Tibial nerve (tissue), 4 donors: ENCODE measurements around the gene ST8SIA1. TPM values are rescaled to one million over a fixed set of nuclear protein-coding genes. Genes with fewer than 3 reads are reported as not detected.

Source experiments
- DNase-seq, 2 donors: peaks; one replicate each; pipeline ENCODE4 v3.0.0-alpha.2; 2019; ENCODE audit warnings: low spot score in 2 of 2
- H3K27ac ChIP-seq, 4 donors: fragments of 200-600 bp; sonication (generic) in 3 of 4; one replicate each; pipeline ENCODE4 v1.5.1; 2017 to 2019; ENCODE audit warnings: mild to moderate bottlenecking in 1 of 4
- H3K27me3 ChIP-seq, 2 donors: fragments of 200-600 bp; sonication (generic) in 1 of 2; one replicate each; pipeline versions ENCODE4 v1.5.1 to v1.6.0; 2017 to 2019
- H3K36me3 ChIP-seq, 3 donors: fragments of 200-600 bp; sonication (generic); one replicate each; pipeline ENCODE4 v1.5.1; 2018 to 2019
- H3K4me1 ChIP-seq, 4 donors: fragments of 200-600 bp; sonication (generic) in 3 of 4; one replicate each; pipeline ENCODE4 v1.5.1; 2017 to 2019
- H3K4me3 ChIP-seq, 4 donors: fragments of 200-600 bp; sonication (generic) in 3 of 4; one replicate each; pipeline ENCODE4 v1.5.1; 2017 to 2019; ENCODE audit warnings: mild to moderate bottlenecking in 1 of 4, moderate library complexity in 1 of 4
- H3K9me3 ChIP-seq, 4 donors: fragments of 200-600 bp; sonication (generic) in 3 of 4; one replicate each; pipeline ENCODE4 v1.5.1; 2017 to 2019
- EP300 ChIP-seq, 2 donors: sonication (generic); formaldehyde crosslinking; IDR thresholded peaks; one replicate each; pipeline ENCODE4 v1.6.1; 2017; ENCODE audit warnings: antibody characterized with exemption in 2 of 2, mild to moderate bottlenecking in 1 of 2
- POLR2A ChIP-seq, 2 donors: fragments of 450-650 bp; IDR thresholded peaks; one replicate each; pipeline ENCODE4 v1.6.1; 2017; ENCODE audit warnings: antibody characterized with exemption in 2 of 2, mild to moderate bottlenecking in 2 of 2, moderate library complexity in 2 of 2
- WGBS, 2 donors: methylation state at CpG; one replicate each; pipeline ENCODE4 v1.1.5; 2018; 5-methylcytosine and 5-hydroxymethylcytosine counted together
- total RNA-seq, 4 donors: library from RNA; depleted of rRNA; stranded (reverse); fragments of >200 nt; gene quantifications; one replicate each; pipeline ENCODE4 v1.1.0, GENCODE V29; 2016
- TF ChIP-seq, protein P1 (sequence below), 5 experiments: fragments of 200-600 bp in 3 of 5; fragments of 450-650 bp in 2 of 5; sonication (generic) in 3 of 5; IDR thresholded peaks; one replicate each; pipeline ENCODE4 v1.5.1; 2016 to 2019; ENCODE audit warnings: antibody characterized with exemption in 5 of 5, mild to moderate bottlenecking in 3 of 5, moderate library complexity in 2 of 5

ST8SIA1 gene
- total RNA-seq, 4 donors from 2014 or later = 0.63 to 5.1 (median 2.0) TPM

GRCh38 chr12:22250762-22251161, 83.7 kb downstream of the ST8SIA1 start:
- Histone ChIP-seq H3K4me1 (peaks cover 0 to 9% (median 3%) of the 10 kb centered on the region in 4 donors), H3K9me3 (no peaks in the 10 kb centered on the region), H3K4me3 (no peak overlapping the region), H3K27me3 (no peaks in the 10 kb centered on the region), H3K27ac (no peak overlapping the region), H3K36me3 (no peaks in the 10 kb centered on the region)
- no peak for DNase-seq
- WGBS, 2 donors = 79 to 82% methylated on average over 2 of the region's 2 CpGs
- TF ChIP-seq, protein P1, sequence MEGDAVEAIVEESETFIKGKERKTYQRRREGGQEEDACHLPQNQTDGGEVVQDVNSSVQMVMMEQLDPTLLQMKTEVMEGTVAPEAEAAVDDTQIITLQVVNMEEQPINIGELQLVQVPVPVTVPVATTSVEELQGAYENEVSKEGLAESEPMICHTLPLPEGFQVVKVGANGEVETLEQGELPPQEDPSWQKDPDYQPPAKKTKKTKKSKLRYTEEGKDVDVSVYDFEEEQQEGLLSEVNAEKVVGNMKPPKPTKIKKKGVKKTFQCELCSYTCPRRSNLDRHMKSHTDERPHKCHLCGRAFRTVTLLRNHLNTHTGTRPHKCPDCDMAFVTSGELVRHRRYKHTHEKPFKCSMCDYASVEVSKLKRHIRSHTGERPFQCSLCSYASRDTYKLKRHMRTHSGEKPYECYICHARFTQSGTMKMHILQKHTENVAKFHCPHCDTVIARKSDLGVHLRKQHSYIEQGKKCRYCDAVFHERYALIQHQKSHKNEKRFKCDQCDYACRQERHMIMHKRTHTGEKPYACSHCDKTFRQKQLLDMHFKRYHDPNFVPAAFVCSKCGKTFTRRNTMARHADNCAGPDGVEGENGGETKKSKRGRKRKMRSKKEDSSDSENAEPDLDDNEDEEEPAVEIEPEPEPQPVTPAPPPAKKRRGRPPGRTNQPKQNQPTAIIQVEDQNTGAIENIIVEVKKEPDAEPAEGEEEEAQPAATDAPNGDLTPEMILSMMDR (IDR thresholded peaks at IDR 0.05) = no peak
- TF ChIP-seq POLR2A (IDR thresholded peaks at IDR 0.05) (no peak), EP300 (IDR thresholded peaks at IDR 0.05) (no peak)

- WGBS, 2 donors = 73 to 79% methylated on average over 3 of the region's 3 CpGs
- Histone ChIP-seq H3K9me3 (no peaks in the 10 kb centered on the region), H3K4me3 (no peak overlapping the region), H3K27me3 (no peaks in the 10 kb centered on the region), H3K36me3 (no peaks in the 10 kb centered on the region), H3K4me1 (no peaks in the 10 kb centered on the region), H3K27ac (no peak overlapping the region)
- TF ChIP-seq EP300 (IDR thresholded peaks at IDR 0.05) (no peak), POLR2A (IDR thresholded peaks at IDR 0.05) (no peak)
- TF ChIP-seq, protein P1 (IDR thresholded peaks at IDR 0.05) = no peak
- no peak for DNase-seq
Measured at GRCh38 chr12:22248571-22249115, 85.9 kb downstream of the ST8SIA1 start.

DNA sequence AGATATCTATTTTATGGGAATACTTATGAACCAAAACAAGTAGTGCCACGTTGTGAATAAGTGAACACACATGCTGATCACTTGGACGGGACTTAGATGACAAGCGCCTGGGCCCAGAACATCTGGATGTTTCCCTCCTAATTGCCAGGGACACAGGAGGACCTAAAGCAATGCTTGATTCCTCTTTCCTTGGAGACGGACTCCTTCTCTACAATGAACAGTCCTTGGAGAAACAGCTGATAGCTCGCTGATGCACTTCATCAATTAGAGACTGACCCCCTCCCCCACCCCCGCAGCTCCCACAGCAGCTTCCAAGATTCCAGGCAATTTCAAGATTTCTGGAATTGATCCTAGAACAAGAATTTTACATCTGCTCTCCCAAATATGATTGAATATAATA, 86.4 kb downstream of the ST8SIA1 start:
- H3K9me3 ChIP-seq = no peaks in the 10 kb centered on the region
- 72 to 80% methylated on average over 6 of the region's 6 CpGs for WGBS, 2 donors
- no peak overlapping the region for H3K27ac ChIP-seq
- TF ChIP-seq POLR2A (IDR thresholded peaks at IDR 0.05) (no peak), EP300 (IDR thresholded peaks at IDR 0.05) (no peak)
- TF ChIP-seq, protein P1 (IDR thresholded peaks at IDR 0.05) = no peak
- H3K27me3 ChIP-seq = no peaks in the 10 kb centered on the region
- H3K4me3 ChIP-seq = no peak overlapping the region
- no peaks in the 10 kb centered on the region for H3K36me3 ChIP-seq
- no peaks in the 10 kb centered on the region for H3K4me1 ChIP-seq
- no peak for DNase-seq

DNA sequence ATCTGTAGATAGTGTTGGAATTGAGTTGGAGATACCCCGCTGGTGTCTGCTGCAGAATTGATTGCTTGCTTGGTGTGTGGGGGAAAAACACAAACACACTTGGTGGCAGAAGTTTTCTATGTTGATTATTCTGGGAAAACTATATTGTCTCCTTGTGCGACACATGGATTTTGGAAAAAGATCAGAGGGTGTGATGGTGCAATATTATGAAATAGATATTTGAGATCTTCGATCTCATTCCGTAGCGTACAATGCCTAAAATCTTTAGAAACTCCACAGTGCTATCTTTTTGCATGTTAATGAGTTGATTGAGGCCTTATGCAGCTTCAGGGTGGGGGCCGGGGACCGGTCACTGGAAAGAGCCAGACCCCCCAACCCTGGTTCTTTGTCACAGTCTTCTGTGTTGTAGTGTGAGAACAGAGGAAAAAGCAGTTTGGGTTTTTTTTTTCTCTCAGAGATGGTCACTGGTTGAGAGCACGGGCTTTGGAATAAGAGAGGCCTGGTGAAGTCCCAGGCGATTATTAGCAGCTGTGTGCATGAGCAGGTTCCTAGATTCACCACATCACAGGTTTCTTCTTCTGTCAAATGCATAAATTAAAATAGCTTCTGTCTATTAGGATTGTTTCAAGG, 88.2 kb downstream of the ST8SIA1 start:
- no peak for DNase-seq
- TF ChIP-seq EP300 (IDR thresholded peaks at IDR 0.05) (no peak), POLR2A (IDR thresholded peaks at IDR 0.05) (no peak)
- TF ChIP-seq, protein P1 (IDR thresholded peaks at IDR 0.05) = no peak
- no peaks in the 10 kb centered on the region for H3K27me3 ChIP-seq
- WGBS, 2 donors = 88 to 89% methylated on average over 9 of the region's 9 CpGs
- no peaks in the 10 kb centered on the region for H3K36me3 ChIP-seq
- no peaks in the 10 kb centered on the region for H3K9me3 ChIP-seq
- H3K4me3 ChIP-seq = no peak overlapping the region
- H3K4me1 ChIP-seq = no peaks in the 10 kb centered on the region
- H3K27ac ChIP-seq = no peak overlapping the region

GRCh38 chr12:22242726-22243125, 91.8 kb downstream of the ST8SIA1 start:
- no peak for DNase-seq
- Histone ChIP-seq H3K27ac (no peak overlapping the region), H3K36me3 (no peaks in the 10 kb centered on the region), H3K4me1 (no peaks in the 10 kb centered on the region), H3K9me3 (peaks cover 0 to 7% (median 0%) of the 10 kb centered on the region in 4 donors), H3K4me3 (no peak overlapping the region), H3K27me3 (no peaks in the 10 kb centered on the region)
- TF ChIP-seq, protein P1 (IDR thresholded peaks at IDR 0.05) = no peak
- TF ChIP-seq EP300 (IDR thresholded peaks at IDR 0.05) (no peak), POLR2A (IDR thresholded peaks at IDR 0.05) (no peak)
